GM23338 (cell line): ENCODE data around the gene KIAA1586. TPM values are rescaled to one million over a fixed set of nuclear protein-coding genes. Genes with fewer than 3 reads are reported as not detected.

ENCODE experiments used
- ATAC-seq: fragments of 200-7000 bp; cut with Tn5 transposase; 3 replicates; pipeline ENCODE4 v1.9.1; 2020
- DNase-seq: peaks from one replicate; pipeline ENCODE4 v3.0.0-alpha.2; 2015; ENCODE audit warnings: low spot score
- H2AFZ ChIP-seq: fragments of 200-600 bp; sonication (generic); 2 replicates; pipeline ENCODE4 v1.8.0; 2016; ENCODE audit warnings: antibody characterized with exemption, mild to moderate bottlenecking, moderate library complexity
- H3F3A ChIP-seq: fragments of 200-600 bp; sonication (generic); replicated peaks from 2 replicates; pipeline ENCODE4 v1.8.0; 2017; ENCODE audit warnings: antibody characterized with exemption, mixed run types, low read depth
- H3K27ac ChIP-seq: fragments of 200-600 bp; sonication (generic); 2 replicates; pipeline ENCODE4 v1.6.1; 2016; ENCODE audit warnings: low read depth
- H3K27me3 ChIP-seq: fragments of 200-600 bp; sonication (generic); 2 replicates; pipeline ENCODE4 v1.8.0; 2016; ENCODE audit warnings: mild to moderate bottlenecking, mixed run types, moderate library complexity; ENCODE audit not compliant: insufficient read depth
- H3K36me3 ChIP-seq: fragments of 200-600 bp; sonication (generic); 2 replicates; pipeline ENCODE4 v1.8.0; 2016; ENCODE audit warnings: mild to moderate bottlenecking; ENCODE audit not compliant: insufficient read depth
- H3K4me1 ChIP-seq: fragments of 200-600 bp; sonication (generic); 2 replicates; pipeline ENCODE4 v1.8.0; 2016; ENCODE audit warnings: mild to moderate bottlenecking, moderate library complexity; ENCODE audit not compliant: insufficient read depth
- H3K4me2 ChIP-seq: fragments of 200-600 bp; sonication (generic); 2 replicates; pipeline ENCODE4 v1.7.1; 2017; ENCODE audit warnings: mixed run types
- H3K4me3 ChIP-seq: fragments of 200-600 bp; sonication (generic); 2 replicates; pipeline ENCODE4 v1.6.1; 2016; ENCODE audit warnings: mixed run types
- H3K79me2 ChIP-seq: fragments of 200-600 bp; sonication (generic); replicated peaks from 2 replicates; pipeline ENCODE4 v1.8.0; 2017; ENCODE audit warnings: mild to moderate bottlenecking; ENCODE audit not compliant: insufficient read depth
- H3K9me2 ChIP-seq: fragments of 200-600 bp; sonication (generic); 2 replicates; pipeline ENCODE4 v1.8.0; 2017; ENCODE audit not compliant: insufficient read depth
- H4K20me1 ChIP-seq: fragments of 200-600 bp; sonication (generic); replicated peaks from 2 replicates; pipeline ENCODE4 v1.8.0; 2017; ENCODE audit warnings: mild to moderate bottlenecking; ENCODE audit not compliant: insufficient read depth
- H3K27ac Mint-ChIP-seq: 2 replicates; pipeline ENCODE4 v1.8.0; 2020; ENCODE audit warnings: inconsistent platforms, mild to moderate bottlenecking, moderate library complexity, mixed read lengths
- H3K27me3 Mint-ChIP-seq: 3 replicates; pipeline ENCODE4 v1.8.0; 2022; ENCODE audit warnings: low read depth, mild to moderate bottlenecking, moderate library complexity, mixed read lengths, inconsistent platforms; ENCODE audit not compliant: insufficient read depth, poor library complexity
- H3K36me3 Mint-ChIP-seq: 3 replicates; pipeline ENCODE4 v1.8.0; 2021; ENCODE audit warnings: low read depth, mild to moderate bottlenecking, inconsistent platforms, moderate library complexity, mixed read lengths
- H3K4me1 Mint-ChIP-seq: 3 replicates; pipeline ENCODE4 v1.8.0; 2020; ENCODE audit warnings: mild to moderate bottlenecking, inconsistent platforms, mixed read lengths
- H3K4me3 Mint-ChIP-seq: 3 replicates; pipeline ENCODE4 v1.8.0; 2021; ENCODE audit warnings: moderate library complexity, mild to moderate bottlenecking, inconsistent platforms, mixed read lengths
- H3K9me3 Mint-ChIP-seq: 3 replicates; pipeline ENCODE4 v1.8.0; 2020; ENCODE audit warnings: moderate library complexity, mild to moderate bottlenecking, inconsistent platforms, mixed read lengths
- CREB1 ChIP-seq: fragments of 250-450 bp; sonication (Bioruptor Pico); IDR thresholded peaks from 2 replicates; pipeline ENCODE4 v1.5.0; 2020; ENCODE audit warnings: low read depth, mild to moderate bottlenecking, moderate library complexity
- EZH2 ChIP-seq: fragments of 200-600 bp; sonication (generic); IDR thresholded peaks from one replicate; pipeline ENCODE4 v1.8.0; 2017; ENCODE audit warnings: antibody characterized with exemption, mild to moderate bottlenecking, low read depth; ENCODE audit not compliant: unreplicated experiment
- EZH2phosphoT487 ChIP-seq: fragments of 200-600 bp; sonication (generic); IDR thresholded peaks from one replicate; pipeline ENCODE4 v1.8.1; 2018; ENCODE audit warnings: antibody characterized with exemption; ENCODE audit not compliant: unreplicated experiment
- JUNB ChIP-seq: IDR thresholded peaks from one replicate; pipeline ENCODE4 v1.6.1; 2016; ENCODE audit warnings: antibody characterized with exemption; ENCODE audit not compliant: unreplicated experiment
- NANOG ChIP-seq: IDR thresholded peaks from 2 replicates; pipeline ENCODE4 v1.6.1; 2016; ENCODE audit warnings: antibody characterized with exemption, borderline replicate concordance
- POLR2AphosphoS5 ChIP-seq: IDR thresholded peaks from 2 replicates; pipeline ENCODE4 v1.6.1; 2016; ENCODE audit warnings: antibody characterized with exemption, low read depth
- STAT1 ChIP-seq: IDR thresholded peaks from one replicate; pipeline ENCODE4 v1.6.1; 2016; ENCODE audit warnings: antibody characterized with exemption; ENCODE audit not compliant: unreplicated experiment
- ZNF114 ChIP-seq: fragments of 250-450 bp; sonication (Bioruptor Pico); IDR thresholded peaks from 2 replicates; pipeline ENCODE4 v1.5.0; 2020; ENCODE audit warnings: mild to moderate bottlenecking, moderate library complexity
- ZNF331 ChIP-seq: fragments of 250-450 bp; sonication (Bioruptor Pico); IDR thresholded peaks from 2 replicates; pipeline ENCODE4 v1.5.0; 2020; ENCODE audit warnings: low read depth, mild to moderate bottlenecking, moderate library complexity
- polyA plus RNA-seq: library from polyadenylated mRNA; unstranded; fragments of >200 nt; fragmentation: Nextera tagmentation; extraction: Ambion mirVana; gene quantifications from 2 replicates; pipeline ENCODE4 v1.2.1, GENCODE V29; 2016
- total RNA-seq: library from RNA; depleted of rRNA; stranded (reverse); fragments of >200 nt; shearing (Covaris generic); gene quantifications from 2 replicates; pipeline ENCODE4 v1.2.3, GENCODE V29; 2014
- TF ChIP-seq, protein P1 (sequence below): fragments of 250-450 bp; sonication (Bioruptor Pico); IDR thresholded peaks from 2 replicates; pipeline ENCODE4 v1.5.0; 2020; ENCODE audit warnings: mild to moderate bottlenecking, moderate library complexity
- TF ChIP-seq, protein P2 (sequence below): IDR thresholded peaks from 2 replicates; pipeline ENCODE4 v1.6.1; 2016; ENCODE audit warnings: antibody characterized with exemption
- TF ChIP-seq, protein P3 (sequence below), 2 experiments: fragments of 200-600 bp in 1 of 2; sonication (generic) in 1 of 2; conservative IDR thresholded peaks; 2 replicates each; pipeline versions ENCODE4 v1.5.1 to v1.6.1; 2016 to 2017; ENCODE audit warnings: antibody characterized with exemption in 2 of 2, low read depth in 2 of 2, mild to moderate bottlenecking in 2 of 2, moderate library complexity in 1 of 2
- TF ChIP-seq, protein P4 (sequence below): IDR thresholded peaks from one replicate; pipeline ENCODE4 v1.6.1; 2018; ENCODE audit warnings: antibody characterized with exemption; ENCODE audit not compliant: unreplicated experiment

The KIAA1586 gene
- total and polyA plus RNA-seq, 2 experiments from 2014 or later = 24.0 to 37.7 TPM

DNA sequence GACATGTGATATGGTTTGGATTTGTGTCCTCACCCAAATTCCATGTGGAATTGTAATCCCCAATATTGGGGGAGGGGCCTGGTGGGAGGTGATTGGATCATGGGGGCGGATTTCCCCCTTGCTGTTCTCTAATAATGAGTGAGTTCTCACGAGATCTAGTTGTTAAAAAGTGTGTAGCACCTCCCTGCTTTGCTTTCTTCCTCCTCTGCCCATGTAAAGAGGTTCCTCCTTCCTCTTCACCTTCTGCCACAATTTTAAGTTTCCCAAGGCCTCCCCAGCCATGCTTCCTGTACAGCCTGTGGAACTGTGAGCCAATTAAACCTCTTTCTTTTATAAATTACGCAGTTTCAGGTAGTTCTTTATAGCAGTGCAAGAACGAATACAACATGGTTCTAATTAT, 41.4 kb downstream of the KIAA1586 start:
- H3K9me3 Mint-ChIP-seq = no peaks in the 10 kb centered on the region
- Histone ChIP-seq H2AFZ (no peak overlapping the region), H3K4me1 (peaks cover 14% of the 10 kb centered on the region; the same call in 1 of the 2 replicates), H3K79me2 (peaks cover 16% of the 10 kb centered on the region), H3K4me3 (no peak overlapping the region), H3K4me2 (no peak overlapping the region), H3K27ac (no peak overlapping the region), H3K27me3 (no peaks in the 10 kb centered on the region), H3K36me3 (peaks cover under 1% of the 10 kb centered on the region; the same call in 1 of the 2 replicates), H4K20me1 (peaks cover 5% of the 10 kb centered on the region; the same call in 1 of the 2 replicates), H3K9me2 (no peaks in the 10 kb centered on the region), H3F3A (no peaks in the 10 kb centered on the region)
- DNase-seq (no peak), ATAC-seq (no peak)
- no peak for TF ChIP-seq NANOG
- TF ChIP-seq ZNF114 = no peak
- no peak for TF ChIP-seq CREB1 (CRISPR knock-in tag)
- TF ChIP-seq EZH2 = no peak
- TF ChIP-seq, protein P1, sequence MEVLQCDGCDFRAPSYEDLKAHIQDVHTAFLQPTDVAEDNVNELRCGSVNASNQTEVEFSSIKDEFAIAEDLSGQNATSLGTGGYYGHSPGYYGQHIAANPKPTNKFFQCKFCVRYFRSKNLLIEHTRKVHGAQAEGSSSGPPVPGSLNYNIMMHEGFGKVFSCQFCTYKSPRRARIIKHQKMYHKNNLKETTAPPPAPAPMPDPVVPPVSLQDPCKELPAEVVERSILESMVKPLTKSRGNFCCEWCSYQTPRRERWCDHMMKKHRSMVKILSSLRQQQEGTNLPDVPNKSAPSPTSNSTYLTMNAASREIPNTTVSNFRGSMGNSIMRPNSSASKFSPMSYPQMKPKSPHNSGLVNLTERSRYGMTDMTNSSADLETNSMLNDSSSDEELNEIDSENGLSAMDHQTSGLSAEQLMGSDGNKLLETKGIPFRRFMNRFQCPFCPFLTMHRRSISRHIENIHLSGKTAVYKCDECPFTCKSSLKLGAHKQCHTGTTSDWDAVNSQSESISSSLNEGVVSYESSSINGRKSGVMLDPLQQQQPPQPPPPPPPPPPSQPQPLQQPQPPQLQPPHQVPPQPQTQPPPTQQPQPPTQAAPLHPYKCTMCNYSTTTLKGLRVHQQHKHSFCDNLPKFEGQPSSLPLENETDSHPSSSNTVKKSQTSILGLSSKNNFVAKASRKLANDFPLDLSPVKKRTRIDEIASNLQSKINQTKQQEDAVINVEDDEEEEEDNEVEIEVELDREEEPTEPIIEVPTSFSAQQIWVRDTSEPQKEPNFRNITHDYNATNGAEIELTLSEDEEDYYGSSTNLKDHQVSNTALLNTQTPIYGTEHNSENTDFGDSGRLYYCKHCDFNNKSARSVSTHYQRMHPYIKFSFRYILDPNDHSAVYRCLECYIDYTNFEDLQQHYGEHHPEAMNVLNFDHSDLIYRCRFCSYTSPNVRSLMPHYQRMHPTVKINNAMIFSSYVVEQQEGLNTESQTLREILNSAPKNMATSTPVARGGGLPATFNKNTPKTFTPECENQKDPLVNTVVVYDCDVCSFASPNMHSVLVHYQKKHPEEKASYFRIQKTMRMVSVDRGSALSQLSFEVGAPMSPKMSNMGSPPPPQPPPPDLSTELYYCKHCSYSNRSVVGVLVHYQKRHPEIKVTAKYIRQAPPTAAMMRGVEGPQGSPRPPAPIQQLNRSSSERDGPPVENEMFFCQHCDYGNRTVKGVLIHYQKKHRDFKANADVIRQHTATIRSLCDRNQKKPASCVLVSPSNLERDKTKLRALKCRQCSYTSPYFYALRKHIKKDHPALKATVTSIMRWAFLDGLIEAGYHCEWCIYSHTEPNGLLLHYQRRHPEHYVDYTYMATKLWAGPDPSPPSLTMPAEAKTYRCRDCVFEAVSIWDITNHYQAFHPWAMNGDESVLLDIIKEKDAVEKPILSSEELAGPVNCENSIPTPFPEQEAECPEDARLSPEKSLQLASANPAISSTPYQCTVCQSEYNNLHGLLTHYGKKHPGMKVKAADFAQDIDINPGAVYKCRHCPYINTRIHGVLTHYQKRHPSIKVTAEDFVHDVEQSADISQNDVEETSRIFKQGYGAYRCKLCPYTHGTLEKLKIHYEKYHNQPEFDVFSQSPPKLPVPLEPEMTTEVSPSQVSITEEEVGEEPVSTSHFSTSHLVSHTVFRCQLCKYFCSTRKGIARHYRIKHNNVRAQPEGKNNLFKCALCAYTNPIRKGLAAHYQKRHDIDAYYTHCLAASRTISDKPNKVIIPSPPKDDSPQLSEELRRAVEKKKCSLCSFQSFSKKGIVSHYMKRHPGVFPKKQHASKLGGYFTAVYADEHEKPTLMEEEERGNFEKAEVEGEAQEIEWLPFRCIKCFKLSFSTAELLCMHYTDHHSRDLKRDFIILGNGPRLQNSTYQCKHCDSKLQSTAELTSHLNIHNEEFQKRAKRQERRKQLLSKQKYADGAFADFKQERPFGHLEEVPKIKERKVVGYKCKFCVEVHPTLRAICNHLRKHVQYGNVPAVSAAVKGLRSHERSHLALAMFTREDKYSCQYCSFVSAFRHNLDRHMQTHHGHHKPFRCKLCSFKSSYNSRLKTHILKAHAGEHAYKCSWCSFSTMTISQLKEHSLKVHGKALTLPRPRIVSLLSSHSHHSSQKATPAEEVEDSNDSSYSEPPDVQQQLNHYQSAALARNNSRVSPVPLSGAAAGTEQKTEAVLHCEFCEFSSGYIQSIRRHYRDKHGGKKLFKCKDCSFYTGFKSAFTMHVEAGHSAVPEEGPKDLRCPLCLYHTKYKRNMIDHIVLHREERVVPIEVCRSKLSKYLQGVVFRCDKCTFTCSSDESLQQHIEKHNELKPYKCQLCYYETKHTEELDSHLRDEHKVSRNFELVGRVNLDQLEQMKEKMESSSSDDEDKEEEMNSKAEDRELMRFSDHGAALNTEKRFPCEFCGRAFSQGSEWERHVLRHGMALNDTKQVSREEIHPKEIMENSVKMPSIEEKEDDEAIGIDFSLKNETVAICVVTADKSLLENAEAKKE (CRISPR knock-in tag) = no peak
- TF ChIP-seq, protein P2, sequence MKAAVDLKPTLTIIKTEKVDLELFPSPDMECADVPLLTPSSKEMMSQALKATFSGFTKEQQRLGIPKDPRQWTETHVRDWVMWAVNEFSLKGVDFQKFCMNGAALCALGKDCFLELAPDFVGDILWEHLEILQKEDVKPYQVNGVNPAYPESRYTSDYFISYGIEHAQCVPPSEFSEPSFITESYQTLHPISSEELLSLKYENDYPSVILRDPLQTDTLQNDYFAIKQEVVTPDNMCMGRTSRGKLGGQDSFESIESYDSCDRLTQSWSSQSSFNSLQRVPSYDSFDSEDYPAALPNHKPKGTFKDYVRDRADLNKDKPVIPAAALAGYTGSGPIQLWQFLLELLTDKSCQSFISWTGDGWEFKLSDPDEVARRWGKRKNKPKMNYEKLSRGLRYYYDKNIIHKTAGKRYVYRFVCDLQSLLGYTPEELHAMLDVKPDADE = no peak
- TF ChIP-seq, protein P3, sequence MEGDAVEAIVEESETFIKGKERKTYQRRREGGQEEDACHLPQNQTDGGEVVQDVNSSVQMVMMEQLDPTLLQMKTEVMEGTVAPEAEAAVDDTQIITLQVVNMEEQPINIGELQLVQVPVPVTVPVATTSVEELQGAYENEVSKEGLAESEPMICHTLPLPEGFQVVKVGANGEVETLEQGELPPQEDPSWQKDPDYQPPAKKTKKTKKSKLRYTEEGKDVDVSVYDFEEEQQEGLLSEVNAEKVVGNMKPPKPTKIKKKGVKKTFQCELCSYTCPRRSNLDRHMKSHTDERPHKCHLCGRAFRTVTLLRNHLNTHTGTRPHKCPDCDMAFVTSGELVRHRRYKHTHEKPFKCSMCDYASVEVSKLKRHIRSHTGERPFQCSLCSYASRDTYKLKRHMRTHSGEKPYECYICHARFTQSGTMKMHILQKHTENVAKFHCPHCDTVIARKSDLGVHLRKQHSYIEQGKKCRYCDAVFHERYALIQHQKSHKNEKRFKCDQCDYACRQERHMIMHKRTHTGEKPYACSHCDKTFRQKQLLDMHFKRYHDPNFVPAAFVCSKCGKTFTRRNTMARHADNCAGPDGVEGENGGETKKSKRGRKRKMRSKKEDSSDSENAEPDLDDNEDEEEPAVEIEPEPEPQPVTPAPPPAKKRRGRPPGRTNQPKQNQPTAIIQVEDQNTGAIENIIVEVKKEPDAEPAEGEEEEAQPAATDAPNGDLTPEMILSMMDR (conservative IDR thresholded peaks at IDR 0.05; ENCODE audit: low read depth in 2 of 2) = no peak
- no peak for TF ChIP-seq POLR2AphosphoS5
- no peak for TF ChIP-seq STAT1
- no peak for TF ChIP-seq EZH2phosphoT487
- no peak for TF ChIP-seq ZNF331 (CRISPR knock-in tag)
- TF ChIP-seq, protein P4, sequence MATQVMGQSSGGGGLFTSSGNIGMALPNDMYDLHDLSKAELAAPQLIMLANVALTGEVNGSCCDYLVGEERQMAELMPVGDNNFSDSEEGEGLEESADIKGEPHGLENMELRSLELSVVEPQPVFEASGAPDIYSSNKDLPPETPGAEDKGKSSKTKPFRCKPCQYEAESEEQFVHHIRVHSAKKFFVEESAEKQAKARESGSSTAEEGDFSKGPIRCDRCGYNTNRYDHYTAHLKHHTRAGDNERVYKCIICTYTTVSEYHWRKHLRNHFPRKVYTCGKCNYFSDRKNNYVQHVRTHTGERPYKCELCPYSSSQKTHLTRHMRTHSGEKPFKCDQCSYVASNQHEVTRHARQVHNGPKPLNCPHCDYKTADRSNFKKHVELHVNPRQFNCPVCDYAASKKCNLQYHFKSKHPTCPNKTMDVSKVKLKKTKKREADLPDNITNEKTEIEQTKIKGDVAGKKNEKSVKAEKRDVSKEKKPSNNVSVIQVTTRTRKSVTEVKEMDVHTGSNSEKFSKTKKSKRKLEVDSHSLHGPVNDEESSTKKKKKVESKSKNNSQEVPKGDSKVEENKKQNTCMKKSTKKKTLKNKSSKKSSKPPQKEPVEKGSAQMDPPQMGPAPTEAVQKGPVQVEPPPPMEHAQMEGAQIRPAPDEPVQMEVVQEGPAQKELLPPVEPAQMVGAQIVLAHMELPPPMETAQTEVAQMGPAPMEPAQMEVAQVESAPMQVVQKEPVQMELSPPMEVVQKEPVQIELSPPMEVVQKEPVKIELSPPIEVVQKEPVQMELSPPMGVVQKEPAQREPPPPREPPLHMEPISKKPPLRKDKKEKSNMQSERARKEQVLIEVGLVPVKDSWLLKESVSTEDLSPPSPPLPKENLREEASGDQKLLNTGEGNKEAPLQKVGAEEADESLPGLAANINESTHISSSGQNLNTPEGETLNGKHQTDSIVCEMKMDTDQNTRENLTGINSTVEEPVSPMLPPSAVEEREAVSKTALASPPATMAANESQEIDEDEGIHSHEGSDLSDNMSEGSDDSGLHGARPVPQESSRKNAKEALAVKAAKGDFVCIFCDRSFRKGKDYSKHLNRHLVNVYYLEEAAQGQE = no peak
- TF ChIP-seq JUNB = no peak
- H3K4me1 Mint-ChIP-seq = peaks cover 28% of the 10 kb centered on the region
- no peak overlapping the region for H3K27ac Mint-ChIP-seq
- no peak overlapping the region for H3K4me3 Mint-ChIP-seq
- peaks cover 3% of the 10 kb centered on the region for H3K27me3 Mint-ChIP-seq
- peaks cover 15% of the 10 kb centered on the region for H3K36me3 Mint-ChIP-seq
